SH-SY5Y (cell line): ENCODE data around the gene TMEM38A.

Source experiments
- GATA2 ChIP-seq: IDR thresholded peaks from 2 replicates; pipeline ENCODE4 v1.6.1; 2011; ENCODE audit warnings: mild to moderate bottlenecking, low read depth, low read length
- GATA3 ChIP-seq: IDR thresholded peaks from 2 replicates; pipeline ENCODE4 v1.6.1; 2011; ENCODE audit warnings: low read depth, mild to moderate bottlenecking, low read length, moderate library complexity

Gene TMEM38A

GRCh38 chr19:16660763-16661479, at the start of gene TMEM38A:
TSS of gene TMEM38A (plus strand) at chr19:16661139. CDS start at chr19:16661218, 79 bp downstream.
- TF ChIP-seq GATA3 (no peak), GATA2 (no peak)

GRCh38 chr19:16612636-16613035, 48.3 kb upstream of the TMEM38A start:
- TF ChIP-seq GATA2 (no peak), GATA3 (no peak)

GRCh38 chr19:16613841-16614240, 47.1 kb upstream of the TMEM38A start:
- TF ChIP-seq GATA3: no peak
- no peak for TF ChIP-seq GATA2

- TF ChIP-seq GATA3 (no peak), GATA2 (no peak)
Measured at GRCh38 chr19:16614941-16615340, 46.0 kb upstream of the TMEM38A start.

- TF ChIP-seq GATA2 (no peak), GATA3 (no peak)
Measured at GRCh38 chr19:16615808-16616207, 45.1 kb upstream of the TMEM38A start.

- TF ChIP-seq GATA3 (no peak), GATA2 (no peak)
Measured at GRCh38 chr19:16618248-16618647, 42.7 kb upstream of the TMEM38A start.

- TF ChIP-seq GATA2 (no peak), GATA3 (no peak)
Measured at GRCh38 chr19:16619457-16619856, 41.5 kb upstream of the TMEM38A start.

GRCh38 chr19:16620018-16620417, 40.9 kb upstream of the TMEM38A start:
- TF ChIP-seq GATA2 (no peak), GATA3 (no peak)

- TF ChIP-seq GATA2: no peak
- TF ChIP-seq GATA3: no peak
Measured at GRCh38 chr19:16620584-16620983, 40.4 kb upstream of the TMEM38A start.

- TF ChIP-seq GATA3 (no peak), GATA2 (no peak)
Measured at GRCh38 chr19:16621165-16621800, 39.7 kb upstream of the TMEM38A start.

- TF ChIP-seq GATA2 (no peak), GATA3 (no peak)
Measured at GRCh38 chr19:16623066-16623465, 37.9 kb upstream of the TMEM38A start.

GRCh38 chr19:16623576-16623975, 37.4 kb upstream of the TMEM38A start:
- TF ChIP-seq GATA2: no peak
- no peak for TF ChIP-seq GATA3

- TF ChIP-seq GATA3 (no peak), GATA2 (no peak)
Measured at GRCh38 chr19:16624236-16624635, 36.7 kb upstream of the TMEM38A start.

- TF ChIP-seq GATA2 (no peak), GATA3 (no peak)
Measured at GRCh38 chr19:16625163-16625958, 35.6 kb upstream of the TMEM38A start.

GRCh38 chr19:16626796-16627192, 34.1 kb upstream of the TMEM38A start:
- TF ChIP-seq GATA3 (no peak), GATA2 (no peak)
